HG03066 (cell line): Measurements from ENCODE around the gene ARHGEF11.

Experiments
- ATAC-seq: cut with Tn5 transposase; IDR thresholded peaks from one replicate; pipeline ENCODE4 v1.9.1; 2021; ENCODE audit warnings: low read depth; ENCODE audit not compliant: unreplicated experiment

ARHGEF11 gene

DNA sequence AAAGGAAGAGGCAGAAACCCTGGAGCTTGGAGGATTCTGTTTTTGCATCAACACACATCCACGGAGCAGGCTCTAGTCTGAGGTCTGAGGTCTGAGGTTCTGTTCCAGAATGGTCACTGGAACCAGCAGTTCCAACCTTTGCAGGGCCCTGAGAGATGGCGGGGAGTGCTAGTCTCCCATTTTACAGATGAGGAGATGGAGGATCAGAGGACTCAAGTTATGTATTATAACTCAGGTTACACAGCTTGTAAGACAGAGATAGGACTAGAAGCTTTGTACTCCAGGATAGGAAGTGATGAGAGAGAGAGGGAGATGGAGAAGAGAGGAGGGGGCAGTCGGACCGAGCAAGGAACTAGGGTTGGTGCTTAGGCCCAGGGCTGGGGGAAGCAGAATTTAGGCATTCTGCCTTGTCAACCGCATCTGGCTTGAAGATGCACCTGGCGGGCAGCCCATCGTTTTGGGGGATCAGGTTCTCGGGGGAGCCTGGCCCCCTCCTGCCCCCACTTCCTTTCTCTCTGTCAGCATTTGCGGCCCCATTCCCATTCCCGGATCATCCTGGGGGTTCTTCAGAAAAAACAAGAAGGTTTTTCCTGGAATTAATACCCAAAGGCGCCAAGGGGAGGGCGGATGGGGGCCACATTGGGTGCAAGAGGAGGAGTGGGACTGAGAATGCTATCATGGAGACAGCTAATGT is 146.4 kb downstream of the ARHGEF11 start:
- ATAC-seq, result no peak

DNA sequence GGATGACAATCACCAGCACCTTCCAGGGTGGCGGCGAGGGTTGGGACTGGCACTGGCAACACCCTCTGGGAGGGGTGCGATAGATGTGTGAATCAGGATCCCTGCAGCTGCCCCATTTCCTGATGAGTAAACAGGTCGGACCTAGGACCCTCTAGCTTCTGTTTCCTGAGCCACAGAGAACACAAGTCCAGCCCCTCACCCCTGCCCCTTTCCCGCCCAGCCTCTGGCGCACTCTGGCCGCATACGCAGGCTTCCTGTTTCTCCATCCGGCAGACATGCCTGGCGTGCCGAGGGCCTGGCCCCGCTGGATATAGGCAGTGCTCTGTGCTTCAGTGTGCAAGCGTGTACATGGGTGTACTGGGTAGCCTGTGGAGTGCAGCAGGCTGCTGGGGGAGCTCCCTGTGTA is 147.4 kb downstream of the ARHGEF11 start:
- ATAC-seq, result no peak

DNA sequence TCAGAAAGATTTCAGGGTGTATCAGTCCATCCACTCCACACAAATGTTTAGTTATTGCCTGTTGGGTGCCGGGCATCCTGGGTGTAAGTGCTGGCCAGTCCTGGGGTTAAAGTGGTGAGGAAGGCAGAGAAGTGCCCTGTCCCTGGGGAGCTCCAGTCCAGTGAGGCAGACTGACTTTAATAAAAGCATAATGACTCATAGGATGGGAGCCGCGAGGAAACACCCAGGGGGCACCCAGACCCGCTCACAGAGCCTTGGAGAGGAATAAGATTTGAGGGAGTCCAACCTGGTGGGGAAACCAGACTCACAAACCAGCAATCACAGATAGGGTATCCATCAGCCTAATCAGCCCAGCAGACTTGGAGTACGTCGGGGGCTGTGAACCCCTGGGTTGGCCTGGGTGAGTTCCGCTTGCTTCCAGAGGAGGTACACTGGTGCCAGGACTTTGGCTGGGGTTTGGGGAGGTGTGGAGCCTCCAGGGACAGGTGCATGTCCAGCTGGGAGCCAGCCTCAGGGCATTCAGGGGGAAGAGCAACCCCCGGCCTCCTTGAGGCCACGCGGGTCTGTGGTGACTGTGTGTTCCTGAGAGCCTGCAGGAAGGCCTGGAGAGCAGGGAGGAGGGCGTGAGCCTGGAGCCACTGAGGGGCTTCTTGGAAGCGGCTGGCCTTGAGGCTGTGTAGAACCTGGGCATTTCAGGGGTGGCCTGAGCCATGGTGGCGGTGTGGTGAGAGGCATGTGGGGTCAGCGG is 148.3 kb downstream of the ARHGEF11 start:
- ATAC-seq, result no peak

DNA sequence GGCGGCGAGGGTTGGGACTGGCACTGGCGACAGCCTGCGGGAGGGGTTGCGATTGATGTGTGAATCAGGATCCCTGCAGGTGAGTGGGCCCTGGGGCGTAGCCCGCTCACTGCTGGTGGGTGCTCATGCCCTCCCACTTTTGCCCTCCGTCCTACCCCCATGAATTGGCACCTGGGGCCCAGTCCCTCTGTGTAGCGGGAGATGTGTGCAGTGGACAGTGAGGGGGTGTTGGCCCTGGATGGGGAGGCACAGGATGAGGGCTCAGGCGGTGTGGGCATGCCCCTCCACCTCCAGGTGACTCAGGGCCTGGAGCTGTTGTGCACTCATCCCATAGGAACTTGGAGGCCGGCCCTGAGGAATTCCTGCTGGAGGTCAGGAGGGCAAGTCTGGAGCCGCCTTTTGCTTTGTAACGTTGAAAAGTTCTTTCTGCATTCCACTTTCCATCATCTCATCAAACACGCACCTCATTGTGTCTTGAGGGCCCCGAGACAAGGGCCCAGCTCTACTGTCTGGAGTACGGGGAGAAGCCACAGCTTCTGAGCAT is 149.0 kb downstream of the ARHGEF11 start:
- ATAC-seq, result no peak

DNA sequence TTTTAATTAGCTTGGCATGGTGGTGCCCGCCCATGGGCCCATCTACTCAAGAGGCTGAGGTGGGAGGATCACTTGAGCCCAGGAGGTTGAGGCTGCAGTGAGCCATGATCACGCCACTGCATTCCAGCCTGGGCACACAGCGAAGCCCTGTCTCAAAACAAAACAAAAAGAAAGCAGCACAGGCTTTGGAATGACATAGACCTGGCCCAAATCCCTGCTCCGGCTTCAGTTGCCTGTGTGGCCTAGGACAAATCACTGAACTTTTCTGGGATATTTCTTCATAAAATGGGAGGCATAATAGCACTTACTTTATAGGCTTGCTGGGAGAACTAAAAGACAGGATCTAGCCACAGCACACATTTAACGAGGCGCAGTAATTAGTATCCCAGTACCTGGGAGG is 149.6 kb downstream of the ARHGEF11 start:
- ATAC-seq, result no peak

DNA sequence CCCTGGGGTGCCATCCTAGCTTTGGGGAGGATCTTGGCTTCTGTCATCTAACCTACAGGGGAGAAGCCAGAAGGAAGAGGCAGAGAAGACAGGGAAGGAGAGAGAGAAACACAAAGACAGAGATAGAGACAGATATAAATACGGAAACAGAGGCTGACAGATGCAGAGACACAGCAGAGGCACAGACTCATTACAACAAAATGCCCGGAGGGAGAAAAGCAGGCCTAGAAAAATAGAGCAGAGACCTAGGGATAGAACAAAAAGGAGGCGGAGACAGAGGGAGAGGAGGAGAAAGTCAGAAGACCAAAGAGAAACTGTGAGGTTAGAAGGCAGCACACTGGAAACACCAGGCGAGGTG is 150.1 kb downstream of the ARHGEF11 start:
- no peak for ATAC-seq

DNA sequence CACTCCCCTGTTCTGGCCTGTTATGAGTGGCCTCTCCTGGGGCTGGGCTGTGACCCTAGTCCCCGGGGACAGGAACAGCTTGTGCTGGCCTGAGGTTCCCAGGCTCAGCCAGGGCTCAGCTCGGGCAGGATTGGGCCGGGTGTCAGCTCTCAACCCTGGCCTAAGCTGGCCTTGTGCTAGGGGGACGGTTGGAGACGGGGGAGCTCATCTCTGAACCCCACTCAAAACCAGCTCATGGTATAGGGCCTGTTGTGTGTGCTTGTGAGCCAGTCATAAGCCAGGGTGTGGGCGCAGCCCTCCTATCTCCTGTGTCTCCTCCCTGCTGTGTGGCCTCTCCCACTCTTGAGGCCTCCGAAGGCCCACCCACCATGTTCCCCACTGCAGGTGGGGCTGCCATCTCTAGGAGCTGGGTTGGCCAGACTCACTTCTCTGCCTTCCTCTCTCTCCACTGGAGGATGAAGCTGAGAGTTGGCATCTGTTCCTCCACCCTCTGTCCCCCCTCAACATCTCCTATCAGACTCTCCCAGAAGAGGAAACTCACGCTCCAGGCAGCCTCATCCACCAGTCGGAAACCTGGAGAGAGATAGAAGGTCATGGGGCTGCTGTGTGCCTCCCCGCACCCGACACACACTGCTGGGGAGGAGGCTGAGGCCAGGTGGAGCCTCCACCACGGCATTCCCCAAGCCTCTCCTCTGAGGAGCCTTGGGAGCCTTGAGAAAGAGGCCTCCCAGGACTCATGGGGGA is 150.7 kb downstream of the ARHGEF11 start:
- ATAC-seq, result no peak

DNA sequence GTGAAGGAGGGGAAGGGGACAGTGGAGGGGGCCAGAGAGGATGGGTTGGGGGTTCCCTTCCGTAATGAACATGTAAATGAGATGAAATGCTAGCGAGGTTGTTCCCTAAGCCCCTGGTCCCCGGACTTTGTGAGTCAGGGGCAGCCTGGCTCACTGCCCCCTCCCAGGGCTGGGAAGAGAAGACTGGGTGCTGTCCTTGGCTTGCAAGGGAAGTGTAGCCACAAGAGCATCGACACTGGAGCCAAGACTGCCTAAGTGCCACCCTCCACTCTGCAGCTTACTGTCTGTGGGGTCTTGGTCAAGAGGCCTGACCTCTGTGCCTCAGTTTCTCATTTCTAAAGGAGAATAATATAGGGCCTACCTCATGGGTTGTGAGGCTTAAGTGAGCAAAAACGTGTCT is 151.5 kb downstream of the ARHGEF11 start:
- ATAC-seq, result no peak

DNA sequence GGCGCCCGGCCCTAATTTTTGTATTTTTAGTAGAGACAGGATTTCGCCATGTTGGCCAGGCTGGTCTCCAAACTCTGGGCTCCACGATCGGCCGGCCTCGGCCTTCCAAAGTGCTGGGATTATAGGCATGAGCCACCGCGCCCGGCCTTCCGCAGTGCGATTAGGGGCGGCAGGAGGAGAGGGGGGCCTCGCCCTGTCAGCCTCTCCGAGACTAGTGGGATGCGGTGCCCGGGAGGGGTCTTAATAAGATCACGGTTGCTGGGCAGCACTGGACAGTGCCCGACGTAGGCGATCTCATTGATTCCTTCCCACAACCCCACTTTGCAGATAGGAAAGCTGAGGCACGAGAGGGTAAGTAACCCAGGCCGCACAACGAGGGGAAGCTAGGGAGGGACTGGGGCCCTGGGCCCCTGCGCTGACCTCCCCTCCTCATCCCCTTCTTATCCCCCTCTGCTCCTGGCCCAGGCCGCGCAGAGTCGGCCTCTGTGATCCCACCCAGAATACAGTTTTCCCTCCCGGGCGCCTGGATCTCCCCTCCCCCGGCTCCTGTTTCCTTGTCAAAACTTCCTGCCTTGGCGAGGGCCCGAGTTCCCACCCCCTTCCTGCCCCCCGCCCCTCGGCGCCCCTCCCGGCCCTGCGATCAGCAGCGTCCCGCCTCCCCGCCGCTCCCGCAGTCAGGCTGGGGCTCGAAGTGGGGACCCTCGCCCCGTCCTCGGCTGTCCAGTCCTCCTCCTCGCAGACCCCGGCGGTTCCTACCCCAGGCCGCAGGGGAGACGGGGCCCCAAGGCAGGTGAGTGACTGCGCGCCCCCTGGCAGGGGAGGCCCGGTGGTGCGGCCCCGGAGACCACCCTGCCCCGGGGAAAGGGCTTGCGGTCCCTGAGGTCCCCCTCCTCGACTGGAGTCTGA is 152.2 kb downstream of the ARHGEF11 start, which contains the start of gene PEAR1:
Gene PEAR1 (plus strand): TSS at position 671 of the 906 bp plus-strand sequence. CDS start 10,209 bp downstream, outside the sequence.
- ATAC-seq, result no peak

DNA sequence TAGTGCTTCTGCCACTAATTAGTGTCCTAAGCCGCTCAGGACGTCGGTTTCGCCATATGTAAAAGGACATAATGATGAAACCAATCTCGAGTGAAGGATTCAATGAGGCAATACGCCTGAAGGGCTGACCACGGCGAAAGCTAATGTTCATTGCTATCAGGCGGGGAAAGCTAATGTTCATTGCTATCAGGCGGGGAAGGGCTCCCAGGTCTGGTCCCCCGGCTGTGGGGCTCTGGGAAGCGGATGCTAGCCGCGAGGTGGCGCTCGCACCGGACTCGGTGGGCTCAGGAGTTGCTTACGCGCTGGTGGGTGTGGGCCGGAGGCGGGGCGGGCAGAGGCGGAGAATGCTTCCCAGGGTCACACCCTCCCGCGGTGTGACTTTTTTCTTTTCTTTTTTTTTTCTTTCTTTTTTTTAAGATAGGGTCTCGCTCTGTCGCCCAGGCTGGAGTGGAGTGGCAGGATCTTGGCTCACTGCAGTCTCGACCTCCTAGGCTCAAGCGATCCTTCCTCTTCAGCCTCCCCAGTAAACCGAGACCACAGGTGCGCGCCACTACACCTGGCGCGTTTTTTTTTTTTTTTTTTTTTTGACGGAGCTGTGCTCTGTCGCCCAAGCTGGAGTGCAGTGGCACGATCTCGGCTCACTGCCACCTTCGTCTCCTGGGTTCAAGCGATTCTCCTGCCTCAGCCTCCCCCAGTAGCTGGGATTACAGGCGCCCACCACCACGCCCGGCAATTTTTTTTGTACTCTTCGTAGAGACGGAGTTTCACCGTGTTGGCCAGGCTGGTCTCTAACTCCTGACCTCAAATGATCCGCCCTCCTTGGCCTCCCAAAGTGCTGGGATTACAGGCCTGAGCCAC is 153.1 kb downstream of the ARHGEF11 start:
- ATAC-seq, result no peak

DNA sequence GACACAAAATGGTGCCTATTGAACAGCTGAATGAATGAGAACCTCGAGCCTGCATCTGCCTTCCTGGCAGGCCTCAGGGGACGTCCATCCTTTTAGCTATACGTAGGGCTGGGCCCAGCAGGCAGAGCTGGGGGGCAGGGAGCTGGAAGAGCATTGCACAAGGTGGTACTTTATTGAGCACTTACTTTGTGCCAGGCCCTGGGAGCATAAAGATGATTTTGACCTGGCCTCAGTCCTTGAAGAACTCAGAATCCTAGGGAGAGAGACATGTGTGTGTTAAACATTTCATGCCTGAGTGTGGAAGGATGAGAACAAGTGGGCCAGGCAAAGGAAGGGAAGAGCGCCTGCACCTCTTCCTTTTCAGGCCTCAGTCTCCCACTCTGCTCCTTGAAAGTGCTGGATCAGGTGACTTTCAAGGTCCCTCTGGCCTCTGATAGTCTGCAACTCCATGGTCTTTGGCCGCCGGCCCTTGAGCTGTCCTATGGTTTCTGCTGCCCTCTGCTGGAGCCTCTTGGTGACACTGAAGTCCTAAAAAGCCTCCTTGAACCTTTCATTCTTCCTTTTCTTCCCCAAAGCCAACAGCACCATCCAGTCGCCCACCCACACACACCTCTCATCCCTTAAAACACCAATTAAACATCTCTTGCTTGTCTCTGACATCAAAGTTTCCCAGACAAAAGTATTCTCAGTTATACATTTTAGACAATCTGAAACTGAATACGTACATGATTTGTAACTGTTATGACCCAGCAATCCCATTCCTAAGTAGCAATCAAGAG is 155.6 kb downstream of the ARHGEF11 start:
- ATAC-seq, result no peak

DNA sequence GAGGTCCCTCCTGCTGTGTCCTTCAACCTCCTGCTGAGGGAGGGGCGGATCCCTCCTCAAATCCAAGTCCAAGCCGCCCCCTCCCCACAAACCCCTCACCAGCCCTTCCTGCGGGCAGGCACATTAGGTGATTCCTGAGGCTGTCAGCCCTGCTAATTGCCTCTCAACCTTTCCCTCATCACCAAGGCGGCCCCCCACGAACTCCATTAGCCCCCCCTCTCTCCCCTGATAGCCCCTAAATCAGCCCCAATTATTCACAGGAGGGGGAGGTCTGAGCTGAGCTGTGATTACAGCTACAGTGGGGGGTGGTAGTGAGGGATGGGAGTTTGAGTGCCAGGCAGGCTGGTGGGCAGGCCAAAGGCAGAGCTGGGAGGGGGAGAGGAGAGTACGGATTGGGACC is 157.8 kb downstream of the ARHGEF11 start:
- no peak for ATAC-seq

DNA sequence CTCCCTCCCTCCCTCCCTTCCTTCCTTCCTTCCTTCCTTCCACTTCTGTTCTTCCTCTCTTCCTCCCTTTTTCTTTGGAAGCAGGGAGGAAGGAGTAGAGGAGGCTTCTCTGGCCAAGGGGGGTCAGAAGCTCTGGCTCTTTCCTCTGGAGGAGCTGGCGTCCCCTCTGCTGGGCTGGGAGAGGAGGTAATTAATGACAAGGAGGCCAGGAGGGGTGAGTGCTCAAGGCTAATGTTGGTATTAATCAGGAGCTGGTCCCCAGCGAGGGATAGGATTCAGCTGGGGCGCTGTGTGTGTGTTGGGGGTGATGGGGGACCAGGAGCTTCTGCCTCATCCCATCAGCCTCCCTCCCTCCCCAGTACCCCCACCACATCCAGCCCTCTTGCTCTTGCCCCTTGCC is 158.2 kb downstream of the ARHGEF11 start:
- no peak for ATAC-seq

DNA sequence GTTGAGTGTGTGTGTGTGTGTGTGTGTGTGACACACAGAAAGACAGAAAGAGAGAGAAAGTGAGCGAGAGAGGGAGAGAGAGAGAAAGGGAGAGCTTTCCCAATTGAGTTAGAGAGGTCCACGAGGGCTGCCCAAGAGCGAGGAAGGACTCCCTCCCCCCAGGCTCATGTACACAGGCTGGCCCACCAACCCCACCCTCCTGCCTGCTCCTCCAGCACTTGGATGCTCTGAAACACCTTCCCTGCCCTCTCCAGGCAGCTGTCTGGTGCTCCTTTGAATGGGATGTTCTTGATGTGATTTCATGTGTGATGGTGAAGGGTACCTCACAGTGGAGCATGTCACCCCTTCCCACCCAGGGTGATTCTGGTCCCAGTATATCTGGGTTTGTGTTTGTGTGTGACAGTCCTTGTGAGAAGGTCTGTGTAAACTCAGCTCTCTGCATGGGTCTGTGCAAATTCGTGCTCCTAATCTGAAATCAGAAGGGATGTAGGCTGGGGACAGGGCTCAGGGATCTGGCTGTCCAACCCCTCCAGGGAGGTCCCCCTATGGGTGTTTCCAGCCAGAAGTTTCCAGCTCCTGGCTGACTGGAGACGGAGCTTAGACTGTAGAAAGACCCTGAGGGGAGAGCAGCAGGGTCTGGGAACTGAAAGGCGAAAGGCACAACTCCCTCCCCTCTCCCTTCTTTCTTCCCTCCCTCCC is 158.8 kb downstream of the ARHGEF11 start:
- no peak for ATAC-seq

DNA sequence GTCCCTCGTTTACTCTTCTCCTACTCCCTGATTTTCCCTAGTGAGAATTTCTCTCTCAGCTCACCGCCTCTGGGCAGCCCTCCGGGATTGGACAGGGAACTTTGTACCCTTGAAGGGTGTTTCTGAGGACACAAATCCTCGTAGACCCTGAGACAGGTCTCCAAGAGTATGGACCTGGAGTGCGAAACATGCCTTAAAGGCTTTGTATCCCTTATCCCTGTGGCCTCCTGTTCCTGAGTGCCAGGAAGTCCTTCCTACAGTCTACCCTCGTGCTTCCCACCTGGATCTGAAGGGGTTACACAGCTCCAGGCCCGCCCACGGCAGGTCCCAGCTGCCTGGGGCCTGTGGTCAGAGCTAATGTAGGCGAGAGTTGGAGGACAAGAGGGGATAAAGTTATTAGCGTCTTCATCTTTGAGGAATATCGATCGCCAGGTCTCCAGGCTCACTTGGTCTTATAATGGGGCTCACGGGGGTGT is 159.6 kb downstream of the ARHGEF11 start:
- ATAC-seq, result no peak

DNA sequence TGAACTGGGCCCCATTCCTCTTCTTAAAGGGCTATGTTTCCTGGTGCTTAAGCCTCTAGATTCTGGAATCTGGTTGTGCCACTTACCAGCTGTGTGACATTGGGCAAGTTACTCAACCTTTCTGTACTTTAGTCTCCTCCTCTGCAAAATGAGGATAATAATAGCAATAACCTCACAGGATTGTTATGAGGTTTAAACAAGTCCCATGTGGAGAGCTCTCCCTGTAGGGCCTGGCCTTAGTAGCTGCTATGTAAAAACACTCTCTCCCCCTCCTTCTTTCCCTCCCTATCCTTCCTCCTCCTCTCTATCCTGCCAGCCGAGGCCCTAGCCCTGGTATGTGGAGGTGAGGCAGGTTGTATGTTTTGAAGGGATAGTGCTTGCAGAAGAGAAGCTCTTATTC is 160.2 kb downstream of the ARHGEF11 start:
- ATAC-seq, result no peak
